ENCODE data around the gene ADAMTS19. TPM values are rescaled to one million over a fixed set of nuclear protein-coding genes. Genes with fewer than 3 reads are reported as not detected.

ADAMTS19 gene
- total RNA-seq, 1 experiment from 2014 or later, result not detected

DNA sequence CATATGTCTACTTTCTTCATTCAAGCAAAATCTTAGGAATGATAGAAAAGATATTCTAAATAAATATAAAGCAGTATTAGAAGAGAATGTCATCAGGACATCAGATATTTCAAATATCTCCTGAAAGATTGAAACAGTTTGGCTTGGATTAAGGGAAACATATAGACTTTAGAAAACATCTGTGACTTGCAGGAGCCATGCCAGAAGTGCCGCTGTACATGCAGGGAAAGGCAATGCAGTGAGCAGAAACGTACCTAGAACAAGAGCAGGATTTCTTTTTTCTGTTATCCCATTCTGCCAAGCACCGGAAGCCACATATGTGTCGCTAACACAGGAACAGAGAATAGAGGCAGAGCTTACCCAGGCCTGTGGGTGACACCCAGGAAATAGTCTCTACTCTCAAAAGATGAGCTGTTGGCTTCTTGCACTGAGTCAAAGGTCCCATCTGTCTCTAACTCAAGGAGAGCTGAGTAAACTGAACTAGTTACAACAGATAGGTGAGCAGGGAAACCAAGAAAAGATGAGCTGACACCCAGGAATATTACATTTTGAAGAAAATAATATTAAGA is 5.8 kb downstream of the ADAMTS19 start:
- no peak for DNase-seq (ENCODE audit: low spot score)

DNA sequence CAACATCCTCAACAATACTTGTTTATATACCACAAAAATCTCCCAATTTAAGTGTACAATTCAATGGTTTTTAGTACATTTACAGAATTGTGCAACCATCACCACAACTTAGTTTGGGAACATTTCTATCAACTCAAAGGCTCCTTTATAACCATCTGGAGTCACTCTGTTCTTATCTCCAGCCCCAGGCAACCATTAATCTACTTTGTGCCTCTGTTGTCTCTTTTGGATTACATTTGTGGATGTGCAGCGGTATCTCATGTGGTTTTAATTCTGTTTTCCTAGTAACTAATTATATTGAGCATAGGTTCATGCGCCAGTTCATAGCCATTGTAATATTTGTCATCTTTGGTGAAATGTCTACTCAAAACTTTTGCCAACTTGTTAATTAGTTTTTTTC is 14.4 kb downstream of the ADAMTS19 start:
- DNase-seq (ENCODE audit: low spot score), result no peak

DNA sequence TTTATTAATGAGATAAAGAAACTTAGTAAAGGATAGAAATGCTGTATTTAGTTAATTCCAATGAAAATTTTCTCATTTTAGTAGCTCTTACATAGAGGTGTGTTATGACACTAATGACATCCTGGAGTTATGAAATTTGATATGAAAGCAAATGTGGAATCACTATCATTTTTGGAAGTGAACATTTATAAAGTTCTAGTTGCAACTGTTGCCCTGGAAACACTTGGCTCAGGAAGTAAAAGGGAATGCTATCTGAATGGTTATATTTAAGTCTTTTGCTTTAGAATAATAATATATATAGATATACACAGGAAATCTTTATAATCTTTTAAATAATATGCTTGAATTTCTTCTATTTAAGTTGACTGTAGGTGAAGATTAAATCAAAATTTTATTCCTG is 16.7 kb downstream of the ADAMTS19 start:
- DNase-seq (ENCODE audit: low spot score), result no peak

DNA sequence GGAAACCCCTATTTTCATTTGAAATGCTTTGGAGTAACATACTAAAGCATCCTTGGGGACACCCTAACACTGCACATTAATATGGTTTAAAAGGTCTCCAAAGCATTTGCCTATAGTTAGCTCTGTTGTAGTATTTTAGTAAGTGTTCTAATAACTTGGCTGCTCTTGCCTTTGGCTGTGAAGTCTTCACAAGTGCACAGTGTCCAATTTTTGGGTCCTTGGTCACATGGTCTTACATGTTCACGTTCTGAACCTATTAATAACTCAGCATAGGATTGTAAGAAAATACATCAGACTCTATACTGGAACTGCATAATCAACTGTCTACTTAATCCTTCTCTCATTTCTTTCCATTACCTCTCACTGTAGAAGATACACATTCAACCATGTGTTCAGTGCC is 17.4 kb downstream of the ADAMTS19 start:
- no peak for DNase-seq (ENCODE audit: low spot score)

DNA sequence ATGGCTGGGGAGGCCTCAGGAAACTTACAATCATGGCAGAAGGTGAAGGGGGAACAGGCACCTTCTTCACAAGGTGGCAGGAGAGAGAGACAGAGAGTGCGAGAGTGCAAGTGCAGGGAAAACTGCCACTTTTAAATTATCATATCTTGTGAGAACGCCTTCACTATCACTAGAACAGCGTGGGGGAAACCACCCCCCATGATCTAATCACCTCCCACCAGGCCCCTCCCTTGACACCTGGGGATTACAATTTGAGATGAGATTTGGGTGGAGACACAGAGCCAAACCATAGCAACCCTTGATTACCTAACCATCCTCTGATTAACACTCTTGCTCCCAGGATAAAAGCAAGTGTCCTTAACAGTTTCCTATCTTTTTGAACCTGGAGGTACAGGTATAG is 21.1 kb downstream of the ADAMTS19 start:
- no peak for DNase-seq (ENCODE audit: low spot score)

DNA sequence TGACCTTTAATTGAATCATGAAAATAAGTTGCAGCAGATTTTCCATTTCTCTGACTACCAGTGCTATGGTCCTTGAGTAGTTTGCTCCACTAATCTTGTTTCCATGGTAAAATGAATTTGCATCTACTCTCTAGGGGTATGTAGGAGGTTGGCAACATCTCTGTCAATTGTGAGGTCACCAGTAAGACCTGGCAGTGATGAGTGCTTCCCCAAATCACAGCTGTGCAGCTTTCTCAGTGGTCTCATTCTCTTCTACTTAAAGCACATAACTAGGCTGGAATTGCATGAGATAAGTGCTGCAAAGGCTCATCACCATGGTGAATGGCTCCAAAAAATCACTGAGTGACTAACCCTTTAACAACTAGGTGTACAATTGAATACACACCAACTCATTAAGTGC is 36.3 kb downstream of the ADAMTS19 start:
- DNase-seq (ENCODE audit: low spot score), result no peak

DNA sequence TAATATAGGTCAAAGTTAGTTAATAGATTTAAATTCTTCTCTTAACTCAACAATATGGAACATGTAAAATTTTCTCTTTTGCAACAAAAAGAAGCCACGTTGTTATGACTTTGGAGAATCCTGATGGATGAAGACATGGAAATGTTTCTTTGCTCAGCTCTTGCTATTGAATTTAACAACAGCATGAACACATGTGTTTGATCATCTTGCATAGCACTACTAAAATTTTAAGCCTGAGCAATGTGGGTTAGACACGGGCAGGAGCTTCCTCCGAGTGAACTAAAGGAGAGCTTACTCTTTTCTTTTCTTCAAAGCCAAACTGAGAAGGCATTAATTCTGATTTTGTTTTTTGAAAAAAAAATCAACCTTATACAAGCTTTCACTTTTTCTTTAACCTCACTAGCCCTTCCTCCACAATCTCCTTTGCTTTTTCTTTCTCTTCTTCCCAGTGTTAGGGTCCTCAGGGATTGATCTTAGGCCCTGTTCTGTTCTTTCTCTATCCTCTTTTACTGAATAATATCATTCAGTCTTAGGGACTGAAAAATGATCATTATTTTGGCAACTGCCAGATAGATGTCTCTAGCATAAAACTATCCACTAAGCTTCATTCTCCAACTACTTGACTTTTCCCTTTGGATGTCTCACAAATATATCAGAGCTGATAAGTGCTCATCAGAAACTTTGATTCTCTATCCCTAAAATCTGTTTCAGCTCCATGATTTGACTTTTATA is 36.9 kb downstream of the ADAMTS19 start:
- DNase-seq (ENCODE audit: low spot score), result no peak

DNA sequence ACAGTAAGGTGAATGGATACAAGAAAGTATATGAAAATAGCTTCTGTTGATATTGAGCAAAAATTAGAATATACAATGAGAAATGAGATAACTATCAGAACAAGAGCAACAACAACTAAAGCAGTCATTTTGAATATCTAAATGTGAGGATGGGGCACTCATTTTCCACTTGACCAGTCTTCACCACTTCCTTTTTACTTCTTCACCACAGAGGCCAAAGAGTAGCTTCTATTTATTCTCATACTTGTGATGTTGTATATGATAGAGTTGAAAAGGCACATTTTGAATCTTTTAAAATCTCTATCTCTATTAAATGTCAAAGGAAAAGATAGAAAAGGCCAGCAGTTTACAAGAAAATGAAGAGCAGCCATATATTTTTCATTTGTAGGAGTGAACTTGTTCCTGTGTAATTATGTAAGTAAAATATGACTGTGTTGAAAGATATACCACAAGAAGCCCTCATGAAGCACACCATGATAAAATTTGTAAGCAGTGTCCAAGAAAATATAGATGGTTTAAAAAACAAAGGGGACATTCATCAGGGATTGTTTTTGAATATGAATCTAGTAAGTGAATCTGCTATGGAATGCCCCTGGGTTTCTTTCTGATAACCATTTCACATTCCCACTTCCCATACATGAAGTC is 39.2 kb downstream of the ADAMTS19 start:
- DNase-seq (ENCODE audit: low spot score), result no peak

DNA sequence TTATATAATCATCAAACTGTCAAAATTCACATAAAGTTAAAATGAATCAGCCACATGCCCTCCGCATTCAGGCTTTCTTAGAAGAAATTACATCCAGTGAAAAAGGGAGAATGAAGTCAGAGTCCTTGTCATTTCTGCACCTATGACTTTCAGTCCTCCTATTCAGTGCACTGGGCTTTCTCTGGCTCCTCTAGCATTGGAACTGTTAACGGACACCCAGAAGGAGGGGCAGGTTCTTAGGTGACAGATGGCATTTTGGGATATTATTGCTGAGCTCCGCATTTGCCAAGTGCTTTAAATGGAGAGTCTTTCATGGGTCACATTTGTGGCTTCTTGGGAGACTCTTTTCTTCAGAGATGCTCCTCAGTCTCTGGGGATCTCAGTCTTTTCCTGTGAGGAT is 40.0 kb downstream of the ADAMTS19 start:
- no peak for DNase-seq (ENCODE audit: low spot score)

DNA sequence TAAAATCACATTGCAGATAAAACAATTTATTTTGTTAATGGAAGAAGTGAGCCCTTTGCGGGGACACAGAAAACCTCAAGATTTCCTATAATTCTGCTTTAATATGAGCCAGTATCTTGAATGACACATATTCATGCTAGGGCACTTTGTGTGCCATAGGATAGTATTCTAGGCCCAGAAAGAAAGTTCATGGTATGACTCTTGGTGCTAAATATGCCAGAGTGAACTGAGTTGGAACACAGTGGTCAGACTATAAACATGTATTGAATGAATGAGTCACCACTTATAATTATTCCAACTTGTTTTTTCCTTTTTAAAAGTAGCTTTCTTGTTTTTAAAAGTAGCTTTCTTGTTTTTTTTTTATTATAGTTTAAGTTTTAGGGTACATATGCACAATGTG is 46.0 kb downstream of the ADAMTS19 start:
- DNase-seq (ENCODE audit: low spot score), result peak; percentile 11

DNA sequence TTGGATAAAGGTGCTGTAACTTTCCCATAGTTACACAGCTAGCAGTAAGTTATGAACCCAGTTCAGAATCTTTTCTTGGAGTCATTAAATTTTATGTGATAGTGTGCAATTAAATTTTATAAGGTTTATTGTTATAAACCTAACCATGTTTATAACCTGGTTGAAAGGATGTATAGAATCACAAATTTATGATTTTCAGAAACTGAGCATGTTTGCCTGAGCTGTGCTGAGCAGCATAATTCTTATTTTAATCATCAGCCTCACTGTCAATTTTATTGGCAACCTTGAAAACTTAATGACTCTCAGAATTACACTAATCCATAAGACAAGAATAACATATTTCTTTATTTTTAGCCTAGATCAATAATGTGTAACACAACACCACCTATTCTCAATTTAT is 46.9 kb downstream of the ADAMTS19 start:
- DNase-seq (ENCODE audit: low spot score), result no peak

DNA sequence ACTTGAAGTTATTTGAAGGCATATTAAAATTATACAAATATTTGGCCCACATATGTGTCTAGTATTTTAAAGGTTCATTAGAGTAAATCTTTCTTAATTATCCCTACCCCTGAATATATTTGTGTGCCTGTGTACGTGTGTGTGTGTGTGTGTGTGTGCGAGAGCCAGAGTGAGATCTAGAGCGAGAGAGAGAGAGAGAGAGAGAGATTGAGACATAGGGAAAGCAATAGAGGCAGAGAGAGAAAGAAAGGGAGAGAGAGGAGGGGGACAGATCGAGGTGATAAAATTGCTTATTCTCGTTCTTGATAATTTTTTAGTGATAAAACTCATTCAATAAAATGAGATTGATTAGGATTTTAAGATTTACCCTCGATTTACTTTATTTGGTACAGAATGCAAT is 47.4 kb downstream of the ADAMTS19 start:
- no peak for DNase-seq (ENCODE audit: low spot score)

DNA sequence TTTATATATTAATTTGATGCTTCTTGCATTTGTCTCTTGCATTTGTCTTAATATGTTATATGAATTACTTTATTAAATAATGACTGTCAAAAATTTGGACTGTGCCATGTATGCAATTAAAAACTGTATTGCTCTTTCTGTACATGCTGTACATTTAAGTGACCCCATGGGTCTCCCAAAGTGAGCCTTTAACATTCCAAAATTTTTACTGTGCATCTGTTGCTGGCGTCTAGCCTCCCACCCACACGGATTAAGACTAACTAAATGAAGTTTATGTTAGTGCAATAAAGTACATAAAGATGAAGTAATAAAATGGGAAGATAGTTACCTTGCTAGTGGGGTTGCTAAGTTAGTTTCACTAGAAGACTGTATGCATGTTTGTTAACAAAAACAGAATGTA is 48.5 kb downstream of the ADAMTS19 start:
- no peak for DNase-seq (ENCODE audit: low spot score)

DNA sequence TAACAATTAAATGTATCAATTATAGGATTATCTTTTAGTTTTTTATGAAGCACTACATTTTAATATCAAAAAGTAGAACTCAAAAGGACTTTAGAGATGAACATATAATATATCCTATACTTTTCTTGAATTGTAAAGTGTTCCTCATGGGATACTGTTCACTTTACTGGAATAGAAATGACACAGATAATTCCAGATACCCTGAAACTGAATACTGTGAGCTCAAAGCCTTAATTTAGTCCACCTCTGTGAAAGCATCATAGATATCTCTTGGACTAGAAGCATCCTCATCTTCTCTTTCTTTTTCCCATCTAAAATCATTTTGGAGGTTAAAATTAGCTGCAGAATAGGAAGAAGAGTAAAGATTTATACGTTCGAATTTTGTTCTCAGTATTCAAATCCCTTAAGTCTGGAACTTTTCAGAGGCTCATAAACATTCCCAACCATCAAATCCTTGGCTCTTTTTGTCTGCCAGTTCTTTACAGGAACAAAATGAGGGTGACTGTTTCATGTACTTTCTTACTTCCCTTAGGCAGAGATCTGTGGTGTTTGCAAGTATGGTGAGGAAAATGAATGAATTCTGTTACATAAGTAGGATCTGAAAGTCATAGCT is 49.4 kb downstream of the ADAMTS19 start:
- no peak for DNase-seq (ENCODE audit: low spot score)

DNA sequence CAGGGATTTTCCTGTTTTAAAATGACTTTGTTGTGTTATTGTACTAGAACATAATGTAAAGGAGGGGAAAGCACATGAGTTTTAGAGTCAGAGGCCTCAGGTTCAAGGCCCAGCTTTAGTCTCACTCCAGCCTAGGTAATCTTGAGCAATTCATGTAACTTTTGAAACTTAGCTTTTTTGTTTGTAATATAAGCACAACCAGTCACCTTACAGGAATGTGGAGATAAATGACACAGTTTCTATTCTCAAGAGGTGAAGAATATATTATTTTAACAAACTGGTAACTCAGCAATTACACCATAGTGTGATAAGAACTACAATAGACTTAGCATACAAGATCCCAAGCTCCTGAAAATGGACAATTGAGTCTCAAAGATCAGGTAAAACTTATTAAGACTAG is 51.2 kb downstream of the ADAMTS19 start:
- no peak for DNase-seq (ENCODE audit: low spot score)

DNA sequence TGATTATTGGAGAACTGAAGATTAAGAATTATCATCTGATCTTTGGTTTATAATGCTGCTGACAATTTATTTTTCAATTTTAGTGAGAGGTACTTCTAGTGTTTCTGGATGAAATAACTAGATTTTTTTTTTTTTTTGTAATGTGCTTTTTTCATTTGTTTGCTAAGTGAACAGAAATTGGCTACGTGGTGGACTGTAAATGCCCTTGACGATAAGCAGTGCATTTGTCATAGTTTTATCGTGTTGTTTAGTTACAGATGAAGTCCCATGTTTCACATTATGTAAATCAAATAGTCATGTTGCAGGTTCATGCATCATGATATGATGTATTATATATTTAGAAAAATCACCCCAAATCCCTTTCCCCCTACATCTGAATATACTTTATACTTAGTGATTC is 81.0 kb downstream of the ADAMTS19 start:
- no peak for DNase-seq (ENCODE audit: low spot score)

DNA sequence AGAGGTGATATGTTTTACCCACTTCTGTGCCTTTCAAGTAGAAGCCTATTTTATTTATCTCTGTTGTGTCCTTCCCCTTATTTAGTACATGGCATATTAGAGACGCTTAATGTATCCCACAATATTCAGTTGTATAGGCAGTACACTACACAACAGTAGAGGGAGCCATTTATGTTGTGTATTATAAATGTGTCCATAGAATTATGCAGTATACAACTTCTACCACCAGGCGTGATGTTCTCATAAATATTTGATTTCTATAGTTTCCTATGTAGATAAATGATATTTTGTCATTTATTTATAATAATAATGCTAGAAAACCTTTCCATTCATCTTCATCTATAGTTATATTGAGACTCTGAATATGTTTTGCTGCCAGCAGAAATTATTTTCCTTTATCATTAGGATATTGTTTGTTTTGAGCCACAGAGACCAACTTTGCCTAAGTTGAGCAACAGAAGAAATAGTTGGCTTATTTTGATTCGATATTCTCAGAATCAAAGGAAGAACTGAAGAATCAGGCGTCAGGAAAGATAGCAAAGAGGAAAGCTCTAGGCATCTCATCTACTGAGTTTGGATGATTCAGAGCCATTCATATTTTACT is 81.7 kb downstream of the ADAMTS19 start:
- peak; percentile 2 for DNase-seq (ENCODE audit: low spot score)

DNA sequence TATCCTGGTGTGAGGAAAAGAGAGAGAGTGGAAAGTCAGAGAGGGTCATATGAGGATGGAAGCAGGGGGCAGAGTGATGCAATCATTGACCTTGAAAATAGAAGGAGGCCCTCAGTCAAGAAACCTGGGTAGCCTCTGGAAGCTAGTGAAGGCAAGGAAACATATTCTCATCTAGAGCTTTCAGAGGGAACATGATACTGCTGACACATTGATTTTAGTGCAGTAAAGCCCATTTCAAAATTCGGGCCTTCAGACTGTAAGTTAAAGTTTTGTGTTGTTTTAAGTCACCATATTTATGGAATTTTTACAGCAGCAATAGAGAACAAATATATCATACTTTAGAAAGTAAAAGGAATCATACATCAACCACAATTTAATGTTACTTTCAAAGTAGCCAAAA is 87.0 kb downstream of the ADAMTS19 start:
- DNase-seq (ENCODE audit: low spot score), result no peak

DNA sequence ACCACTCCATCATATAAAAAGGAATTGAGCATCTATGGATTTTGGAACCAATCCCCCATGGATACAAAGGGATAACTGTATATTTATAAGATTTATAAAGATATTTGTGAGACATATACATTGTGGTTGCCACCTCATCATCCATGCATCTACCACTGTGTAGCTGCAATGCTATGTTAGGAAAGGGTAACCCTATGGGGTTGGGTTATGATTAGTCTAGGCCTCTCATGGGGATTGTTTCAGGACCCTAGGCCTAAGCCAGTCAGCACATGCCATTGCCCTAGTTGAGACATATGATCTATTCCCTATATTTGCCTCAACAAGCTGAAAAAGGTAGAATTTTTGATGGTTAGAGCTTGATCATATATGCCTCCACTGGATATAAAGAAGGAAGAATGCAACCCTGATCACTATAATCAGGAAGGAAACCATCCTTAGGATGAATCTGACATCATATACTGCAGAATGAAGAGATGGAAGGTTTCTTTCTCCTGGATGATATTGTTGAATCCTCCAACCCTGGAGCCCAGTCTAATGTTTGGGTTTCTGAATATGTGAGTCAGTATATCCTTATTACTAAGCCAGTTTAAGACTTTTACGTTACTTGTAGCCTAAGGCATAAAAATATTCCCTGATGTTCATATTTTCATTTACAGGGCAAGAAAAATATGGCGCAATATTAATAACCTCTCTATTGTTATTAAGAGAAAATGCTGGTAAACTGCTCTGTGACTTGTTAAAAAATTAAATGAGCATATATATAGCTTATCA is 94.2 kb downstream of the ADAMTS19 start:
- DNase-seq (ENCODE audit: low spot score), result no peak

DNA sequence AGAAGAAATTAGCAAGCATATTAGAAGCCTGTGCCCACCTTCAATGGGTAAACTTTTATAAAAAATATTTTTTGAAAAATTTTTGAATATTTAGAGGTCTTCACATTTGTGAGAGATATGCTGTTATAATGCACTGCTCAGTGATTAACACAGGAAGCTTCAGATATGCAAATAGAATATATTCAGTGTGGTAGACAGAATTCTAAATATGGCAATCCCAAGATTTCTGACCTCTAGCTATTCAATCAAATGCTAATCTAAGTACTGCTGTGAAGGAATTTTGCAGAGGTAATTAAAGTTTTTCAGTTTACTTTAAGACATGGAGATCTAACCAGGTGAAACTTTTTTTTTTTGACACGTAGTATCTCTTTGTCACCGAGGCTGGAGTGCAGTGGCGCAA is 103.5 kb downstream of the ADAMTS19 start:
- DNase-seq (ENCODE audit: low spot score), result no peak

DNA sequence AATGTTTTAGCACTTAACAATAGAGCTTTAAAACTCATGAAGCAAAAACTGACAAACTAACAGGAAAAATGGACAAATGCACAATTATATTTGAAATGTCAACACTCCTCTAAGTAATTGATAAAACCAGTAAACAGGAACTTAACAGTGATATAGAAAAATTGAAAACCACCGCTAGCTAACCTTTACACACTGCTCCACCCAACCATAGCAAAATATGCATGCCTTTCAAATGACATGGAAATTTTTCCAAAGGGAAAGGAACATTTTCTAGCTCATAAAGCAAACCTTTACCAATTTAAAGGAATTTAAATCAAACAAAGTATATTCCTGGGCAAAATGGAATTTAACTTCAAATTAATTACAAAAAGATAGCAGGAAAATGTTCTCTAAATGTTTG is 109.2 kb downstream of the ADAMTS19 start:
- DNase-seq (ENCODE audit: low spot score), result no peak

DNA sequence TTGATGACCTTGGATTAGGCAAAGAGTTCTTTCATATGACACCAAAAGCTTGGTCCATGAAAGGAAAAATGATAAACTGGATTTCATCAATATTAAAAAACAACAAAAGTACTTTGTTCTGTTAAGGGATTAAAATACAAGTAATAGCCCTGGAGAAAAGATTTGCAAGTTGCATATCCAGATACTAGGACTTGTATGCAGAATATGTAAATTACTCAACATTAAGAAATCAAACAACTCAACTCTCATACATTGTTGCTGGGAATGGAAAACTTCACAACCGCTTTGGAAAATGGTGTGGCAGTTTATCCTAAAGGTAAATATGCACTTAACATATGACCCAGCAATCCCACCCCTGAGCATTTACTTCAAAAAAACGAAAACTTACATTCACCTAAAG is 112.0 kb downstream of the ADAMTS19 start:
- DNase-seq (ENCODE audit: low spot score), result no peak

Measured in A172 (cell line).